GM18517 (cell line): Measurements from ENCODE around the gene C11orf91.
"Not testable (repeated sequence)": the region's sequence is repeated elsewhere in the genome, so short reads cannot be mapped to it uniquely, and the experiment has no call there.

Experiments
- ATAC-seq: cut with Tn5 transposase; IDR thresholded peaks from one replicate; pipeline ENCODE4 v1.9.1; 2021; ENCODE audit warnings: mild to moderate bottlenecking, moderate library complexity; ENCODE audit not compliant: unreplicated experiment

C11orf91 gene

GRCh38 chr11:33670250-33671011 lies 30.2 kb downstream of the C11orf91 start:
- no peak for ATAC-seq

GRCh38 chr11:33669598-33670249 lies 30.9 kb downstream of the C11orf91 start:
- no peak for ATAC-seq

- no peak for ATAC-seq
Observed at GRCh38 chr11:33668951-33669596, 31.6 kb downstream of the C11orf91 start.

DNA sequence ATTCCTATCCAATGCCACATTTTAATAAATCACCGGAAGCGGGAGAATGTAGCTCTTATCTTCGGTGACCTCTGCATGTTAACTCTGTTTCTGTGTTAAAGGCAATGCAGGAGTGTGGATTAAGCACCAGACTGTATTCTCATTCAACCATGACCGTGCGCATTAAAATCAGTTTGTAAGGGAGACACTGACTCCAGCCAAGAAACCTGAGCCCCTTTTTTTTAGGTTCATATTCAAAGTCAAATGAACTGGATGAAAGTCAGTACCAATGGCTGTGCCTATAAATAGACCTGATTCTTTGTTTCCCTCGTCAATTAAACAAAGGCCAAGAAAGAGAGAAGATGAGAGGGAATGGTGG lies 32.2 kb downstream of the C11orf91 start:
- no peak for ATAC-seq

- no peak for ATAC-seq
Observed at GRCh38 chr11:33667819-33668467, 32.7 kb downstream of the C11orf91 start.

GRCh38 chr11:33665350-33666106 lies 35.1 kb downstream of the C11orf91 start:
- no peak for ATAC-seq

GRCh38 chr11:33664827-33665226 lies 35.8 kb downstream of the C11orf91 start:
- ATAC-seq = no peak

DNA sequence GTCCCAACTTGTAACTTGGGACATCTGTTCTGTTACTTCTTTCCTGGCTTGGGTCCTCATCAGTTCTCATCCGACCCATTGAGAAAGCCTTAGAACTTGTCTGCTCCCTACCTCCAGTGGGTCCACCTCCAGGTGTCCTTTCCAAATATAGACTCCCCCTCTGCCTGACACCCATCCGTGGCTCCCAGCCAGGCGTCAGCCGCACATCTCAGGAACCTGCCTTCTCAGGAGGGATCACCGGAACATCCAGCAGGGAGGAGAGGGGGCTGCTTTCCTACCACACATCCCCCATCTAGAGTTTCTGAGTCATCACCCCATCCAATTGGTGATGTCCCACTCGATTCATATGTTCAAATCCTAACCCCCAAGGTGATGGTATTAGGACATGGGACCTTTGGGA lies 36.5 kb downstream of the C11orf91 start:
- no peak for ATAC-seq

- ATAC-seq = no peak
Observed at GRCh38 chr11:33663121-33663520, 37.5 kb downstream of the C11orf91 start.

GRCh38 chr11:33661526-33661925 lies 39.1 kb downstream of the C11orf91 start:
- ATAC-seq = not testable (repeated sequence)

DNA sequence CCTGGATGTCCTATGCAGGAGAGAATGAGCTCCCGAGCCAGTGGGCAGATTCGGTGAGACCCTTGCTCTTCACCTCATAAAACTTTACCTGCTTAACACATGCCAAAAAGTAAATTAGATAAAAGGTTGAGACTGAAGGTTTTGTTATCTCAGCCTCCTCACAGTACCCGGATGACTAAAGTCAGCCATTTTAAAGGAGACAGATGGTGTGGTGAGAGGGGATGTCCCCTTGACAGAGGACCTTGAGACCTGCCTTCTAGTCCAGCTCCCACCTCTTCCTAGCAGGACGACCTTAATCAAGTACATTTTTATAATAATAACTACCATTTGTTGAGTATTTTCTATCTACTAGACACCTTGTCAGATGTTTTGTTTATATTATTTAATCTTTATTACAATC lies 39.7 kb downstream of the C11orf91 start:
- ATAC-seq = no peak

DNA sequence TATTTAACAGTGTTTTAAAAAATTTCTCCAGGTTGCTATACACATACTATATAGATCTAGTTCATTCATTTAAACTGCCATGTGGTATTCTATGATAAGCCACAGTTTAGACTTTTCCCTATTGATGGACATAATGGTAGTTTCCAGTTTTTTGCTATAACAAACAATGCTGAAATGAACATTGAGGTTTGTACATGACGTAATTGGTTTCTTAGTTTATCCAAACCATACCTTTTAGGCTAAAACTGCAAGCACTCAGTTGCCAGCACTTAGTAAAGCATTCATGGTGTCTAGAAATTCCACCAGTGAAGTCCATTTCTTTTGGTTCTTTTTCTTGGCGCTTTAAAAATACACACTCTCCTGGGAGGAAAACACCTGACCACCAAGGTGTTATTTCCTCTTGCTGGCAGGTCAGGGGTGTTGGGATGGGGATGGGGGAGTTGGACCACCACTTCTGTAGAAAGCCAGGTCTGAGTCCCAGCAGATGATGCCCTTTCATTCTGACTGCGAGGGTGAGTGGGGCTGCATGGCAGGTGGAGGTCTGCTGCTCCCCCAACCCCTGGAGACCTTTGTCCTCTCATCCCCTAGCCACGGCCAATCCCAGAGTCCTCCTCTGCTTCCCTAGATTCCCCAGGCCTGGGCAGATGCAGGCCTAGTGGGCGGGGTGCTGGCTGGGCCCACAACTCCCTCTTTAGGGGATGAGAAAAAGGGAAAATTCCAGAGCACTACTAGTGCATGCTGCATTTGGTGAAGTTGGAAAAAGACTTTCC lies 41.1 kb downstream of the C11orf91 start:
- ATAC-seq = no peak

- no peak for ATAC-seq
Observed at GRCh38 chr11:33658195-33658900, 42.3 kb downstream of the C11orf91 start.

DNA sequence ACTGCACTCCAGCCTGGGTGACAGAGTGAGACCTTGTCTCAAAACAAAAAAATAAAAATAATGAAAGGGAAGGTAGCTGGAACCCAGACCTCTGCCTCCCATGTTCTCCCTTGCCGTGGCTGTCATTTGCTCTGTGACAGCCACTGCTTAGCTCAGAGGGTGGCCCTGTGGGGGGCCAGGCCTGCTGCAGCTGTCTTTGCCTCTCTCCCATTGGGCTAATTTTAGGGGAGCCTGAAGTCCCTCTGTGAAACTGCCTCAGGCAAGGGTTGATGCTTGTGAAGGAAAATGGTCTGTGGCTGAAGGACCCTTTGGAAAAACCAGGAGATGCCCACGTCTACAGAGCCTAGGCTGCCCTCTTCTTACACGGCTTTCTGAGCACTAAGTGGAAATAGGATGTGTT lies 42.9 kb downstream of the C11orf91 start:
- no peak for ATAC-seq

DNA sequence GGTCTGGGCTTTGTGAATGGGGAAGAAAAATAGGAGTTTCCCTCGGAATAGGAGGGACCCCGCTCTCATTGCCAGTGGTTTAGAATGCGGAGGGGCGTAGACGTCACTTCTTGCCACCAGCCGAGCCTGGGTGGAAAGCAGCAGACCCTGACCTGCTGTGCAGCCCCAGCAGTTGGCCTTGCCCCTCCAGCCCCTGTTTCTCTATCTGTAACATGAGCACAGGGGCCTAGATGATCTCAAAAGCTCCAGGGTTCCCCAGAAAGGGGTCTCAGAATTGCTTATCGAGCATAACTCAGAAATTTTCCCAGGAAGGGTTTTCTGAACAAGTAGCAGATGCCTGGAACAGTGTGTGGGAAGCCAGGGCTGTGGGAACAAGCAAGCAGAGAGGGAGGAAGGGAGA lies 43.9 kb downstream of the C11orf91 start:
- no peak for ATAC-seq

- ATAC-seq = no peak
Observed at GRCh38 chr11:33655842-33656600, 44.6 kb downstream of the C11orf91 start.

- no peak for ATAC-seq
Observed at GRCh38 chr11:33654594-33654993, 46.0 kb downstream of the C11orf91 start.

DNA sequence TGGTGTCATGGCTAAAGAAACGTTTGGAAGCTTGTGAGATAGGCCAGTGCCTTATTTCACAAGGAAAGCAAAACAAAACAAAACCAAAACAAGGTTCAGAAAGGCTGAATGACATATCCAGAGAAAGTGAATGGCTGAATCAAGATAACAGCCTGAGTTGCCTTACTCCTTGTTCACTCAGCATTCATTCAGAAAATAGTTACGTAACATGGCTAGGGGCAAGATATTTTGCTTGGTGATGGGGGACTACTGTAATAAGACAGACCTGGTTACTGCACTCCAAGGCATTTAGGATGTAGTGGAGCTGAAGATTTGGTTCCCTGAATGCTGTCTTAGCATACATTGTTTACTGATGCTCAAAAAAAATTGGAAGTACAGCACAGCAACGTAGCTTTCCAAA lies 47.7 kb downstream of the C11orf91 start:
- no peak for ATAC-seq

GRCh38 chr11:33652431-33652830 lies 48.2 kb downstream of the C11orf91 start:
- no peak for ATAC-seq
